Adrenal gland (tissue), 5 donors: Measurements from ENCODE around the gene PDS5A.

Experiments
- CTCF ChIP-seq, 6 experiments: fragments of 450-650 bp in 4 of 6; fragments of 200-600 bp in 2 of 6; sonication (generic) in 1 of 6; IDR thresholded peaks; 1 replicate in 5 of 6; 2 replicates in 1 of 6; pipeline versions ENCODE4 v1.5.1 to v1.8.0; 2016 to 2021; ENCODE audit warnings: antibody characterized with exemption in 6 of 6, mild to moderate bottlenecking in 2 of 6, moderate library complexity in 1 of 6
- POLR2A ChIP-seq, 2 donors: fragments of 450-650 bp; IDR thresholded peaks; one replicate each; pipeline ENCODE4 v1.6.1; 2017; ENCODE audit warnings: antibody characterized with exemption in 2 of 2, mild to moderate bottlenecking in 2 of 2, moderate library complexity in 1 of 2
- donor health status: DM: no; HTN: no; CAD: no.

- no peak for TF ChIP-seq POLR2A (IDR thresholded peaks at IDR 0.05)
- no peak for TF ChIP-seq CTCF (IDR thresholded peaks at IDR 0.05)
Measured at GRCh38 chr4:39970671-39971640, 6.8 kb downstream of the PDS5A start.
